ENCODE data around the gene COMP. TPM values are rescaled to one million over a fixed set of nuclear protein-coding genes. Genes with fewer than 3 reads are reported as not detected.

COMP gene
- total RNA-seq, 1 experiment from 2014 or later, result not detected

- Histone ChIP-seq H3K79me2 (ENCODE audit: low read depth) (no peaks in the 10 kb centered on the region), H3K9me3 (ENCODE audit: insufficient read depth, low read depth) (no peaks in the 10 kb centered on the region), H3F3A (ENCODE audit: insufficient read depth, low read depth) (no peaks in the 10 kb centered on the region), H2AFZ (no peak overlapping the region), H4K20me1 (ENCODE audit: insufficient read depth) (no peaks in the 10 kb centered on the region; the same call in 1 of the 2 replicates), H3K4me2 (no peak overlapping the region), H3K36me3 (ENCODE audit: low read depth) (no peaks in the 10 kb centered on the region), H3K27me3 (ENCODE audit: insufficient read depth, low read depth) (no peaks in the 10 kb centered on the region), H3K4me3 (no peak overlapping the region), H3K9me2 (ENCODE audit: insufficient read depth) (no peaks in the 10 kb centered on the region), H3K4me1 (replicated peaks; ENCODE audit: insufficient read depth) (no peaks in the 10 kb centered on the region), H3K27ac (no peak overlapping the region)
- DNase-seq, result no peak
- BruUV-seq (replicated peaks), result no TSS peak
- ChIA-PET CTCF (no interaction called here), POLR2A (ENCODE audit: unreplicated experiment) (no interaction called here)
- intact Hi-C loops (cut with micrococcal nuclease; ENCODE audit: unreplicated experiment), result no loop called here
- TF ChIP-seq EZH2 (IDR thresholded peaks at IDR 0.05; ENCODE audit: low read depth) (no peak), CTCF (conservative IDR thresholded peaks at IDR 0.05) (no peak)
Measured at GRCh38 chr19:18776736-18777135, 14.4 kb downstream of the COMP start.

DNA sequence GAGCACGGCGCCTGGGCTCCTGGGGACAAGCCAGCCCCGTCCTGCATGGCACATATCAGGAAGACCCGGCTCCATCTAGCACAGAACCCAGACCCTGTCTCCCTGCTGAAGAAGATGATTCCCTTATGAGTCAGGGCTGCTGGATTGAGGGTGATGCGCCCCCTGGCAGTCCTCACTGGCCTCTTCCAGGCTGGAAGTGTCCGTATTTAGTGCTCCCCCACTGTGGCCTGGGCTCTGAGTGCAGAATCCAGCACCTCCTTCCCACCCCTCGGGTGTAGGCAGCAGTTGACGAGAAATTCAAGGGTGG lies 14.9 kb downstream of the COMP start:
- Histone ChIP-seq H3K4me2 (no peak overlapping the region), H3K9me3 (ENCODE audit: insufficient read depth, low read depth) (no peaks in the 10 kb centered on the region)

GRCh38 chr19:18775586-18776287 lies 15.4 kb downstream of the COMP start:
- ChIA-PET CTCF (no interaction called here), POLR2A (ENCODE audit: unreplicated experiment) (no interaction called here)
- H3K4me1 ChIP-seq (replicated peaks; ENCODE audit: insufficient read depth), result no peaks in the 10 kb centered on the region
- H3K4me3 ChIP-seq, result no peak overlapping the region
- H3K27me3 ChIP-seq (ENCODE audit: insufficient read depth, low read depth), result no peaks in the 10 kb centered on the region
- BruUV-seq (replicated peaks), result no TSS peak
- no peak for DNase-seq
- H3K36me3 ChIP-seq (ENCODE audit: low read depth), result no peaks in the 10 kb centered on the region
- no peaks in the 10 kb centered on the region for H4K20me1 ChIP-seq (ENCODE audit: insufficient read depth)
- H3K4me2 ChIP-seq, result no peak overlapping the region
- no peak for TF ChIP-seq EZH2 (IDR thresholded peaks at IDR 0.05; ENCODE audit: low read depth)
- no peak for TF ChIP-seq CTCF (conservative IDR thresholded peaks at IDR 0.05)
- H3K9me2 ChIP-seq (ENCODE audit: insufficient read depth), result no peaks in the 10 kb centered on the region
- H3K9me3 ChIP-seq (ENCODE audit: insufficient read depth, low read depth), result no peaks in the 10 kb centered on the region
- H3F3A ChIP-seq (ENCODE audit: insufficient read depth, low read depth), result no peaks in the 10 kb centered on the region
- H3K79me2 ChIP-seq (ENCODE audit: low read depth), result no peaks in the 10 kb centered on the region
- intact Hi-C loops (cut with micrococcal nuclease; ENCODE audit: unreplicated experiment), result no loop called here
- no peak overlapping the region for H3K27ac ChIP-seq
- H2AFZ ChIP-seq, result no peak overlapping the region

More for the DNA sequence above, 14.9 kb downstream of the COMP start:
- Histone ChIP-seq H3K79me2 (ENCODE audit: low read depth) (no peaks in the 10 kb centered on the region), H3F3A (ENCODE audit: insufficient read depth, low read depth) (no peaks in the 10 kb centered on the region), H3K27ac (no peak overlapping the region), H3K4me1 (replicated peaks; ENCODE audit: insufficient read depth) (no peaks in the 10 kb centered on the region), H2AFZ (no peak overlapping the region), H3K4me3 (no peak overlapping the region), H3K27me3 (ENCODE audit: insufficient read depth, low read depth) (no peaks in the 10 kb centered on the region), H3K36me3 (ENCODE audit: low read depth) (no peaks in the 10 kb centered on the region), H3K9me2 (ENCODE audit: insufficient read depth) (no peaks in the 10 kb centered on the region), H4K20me1 (ENCODE audit: insufficient read depth) (no peaks in the 10 kb centered on the region)
- intact Hi-C loops (cut with micrococcal nuclease; ENCODE audit: unreplicated experiment), result no loop called here
- POLR2A ChIA-PET (ENCODE audit: unreplicated experiment), result no interaction called here
- BruUV-seq (replicated peaks), result no TSS peak
- no peak for TF ChIP-seq CTCF (conservative IDR thresholded peaks at IDR 0.05)
- TF ChIP-seq EZH2 (IDR thresholded peaks at IDR 0.05; ENCODE audit: low read depth), result no peak
- no peak for DNase-seq
- CTCF ChIA-PET, result no interaction called here
